RWPE2 (cell line): ENCODE results near the gene LIME1.

ENCODE experiments used
- ATAC-seq: fragments of 200-7000 bp; cut with Tn5 transposase; 3 replicates; pipeline ENCODE4 v1.9.1; 2021; ENCODE audit warnings: low read depth
- DNase-seq: peaks from one replicate; pipeline ENCODE4 v3.0.0-alpha.2; 2020; ENCODE audit warnings: low spot score
- H3K27ac ChIP-seq: fragments of 450-650 bp; 2 replicates; pipeline ENCODE4 v1.5.1; 2017; ENCODE audit warnings: mild to moderate bottlenecking; ENCODE audit not compliant: poor library complexity, severe bottlenecking
- H3K27me3 ChIP-seq: fragments of 250-450 bp; sonication (Bioruptor Pico); 2 replicates; pipeline ENCODE4 v1.5.1; 2021; ENCODE audit warnings: mild to moderate bottlenecking, moderate library complexity; ENCODE audit not compliant: insufficient read depth, poor library complexity, severe bottlenecking
- H3K36me3 ChIP-seq: fragments of 250-450 bp; sonication (Bioruptor Pico); 2 replicates; pipeline ENCODE4 v1.5.1; 2020; ENCODE audit warnings: low read depth, mild to moderate bottlenecking, moderate library complexity
- H3K4me1 ChIP-seq: fragments of 250-450 bp; sonication (Bioruptor Pico); 2 replicates; pipeline ENCODE4 v1.5.1; 2021; ENCODE audit warnings: mild to moderate bottlenecking, moderate library complexity; ENCODE audit not compliant: insufficient read depth, poor library complexity, severe bottlenecking
- H3K4me3 ChIP-seq: fragments of 250-450 bp; sonication (Bioruptor Pico); 2 replicates; pipeline ENCODE4 v1.5.1; 2021; ENCODE audit warnings: mild to moderate bottlenecking, moderate library complexity; ENCODE audit not compliant: severe bottlenecking
- H3K9me3 ChIP-seq: fragments of 250-450 bp; sonication (Bioruptor Pico); 2 replicates; pipeline ENCODE4 v1.5.1; 2021; ENCODE audit warnings: mild to moderate bottlenecking, moderate library complexity; ENCODE audit not compliant: severe bottlenecking
- TF ChIP-seq, protein P1 (sequence below): fragments of 450-650 bp; IDR thresholded peaks from one replicate; pipeline ENCODE4 v1.5.1; 2017; ENCODE audit warnings: mild to moderate bottlenecking, moderate library complexity; ENCODE audit not compliant: poor library complexity, severe bottlenecking

Gene LIME1

DNA sequence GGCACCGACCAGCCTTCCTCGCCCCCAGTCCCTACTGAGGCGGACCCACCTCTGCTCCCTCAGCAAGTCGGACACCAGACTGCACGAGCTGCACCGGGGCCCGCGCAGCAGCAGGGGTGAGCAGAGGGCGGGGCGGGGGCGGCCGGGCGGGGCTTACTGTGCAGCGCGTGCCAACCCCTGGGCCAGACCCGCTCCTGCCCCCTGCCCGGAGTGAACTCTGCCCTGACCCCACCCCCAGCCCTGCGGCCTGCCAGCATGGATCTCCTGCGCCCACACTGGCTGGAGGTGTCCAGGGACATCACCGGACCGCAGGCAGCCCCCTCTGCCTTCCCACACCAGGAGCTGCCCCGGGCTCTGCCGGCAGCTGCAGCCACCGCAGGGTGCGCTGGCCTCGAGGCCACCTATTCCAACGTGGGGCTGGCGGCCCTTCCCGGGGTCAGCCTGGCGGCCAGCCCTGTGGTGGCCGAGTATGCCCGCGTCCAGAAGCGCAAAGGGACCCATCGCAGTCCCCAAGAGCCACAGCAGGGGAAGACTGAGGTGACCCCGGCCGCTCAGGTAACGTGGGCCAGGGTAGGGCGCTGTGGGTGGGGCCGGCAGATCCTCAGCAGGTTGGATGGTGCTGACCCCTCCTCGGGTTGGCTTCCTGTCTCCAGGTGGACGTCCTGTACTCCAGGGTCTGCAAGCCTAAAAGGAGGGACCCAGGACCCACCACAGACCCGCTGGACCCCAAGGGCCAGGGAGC, 1.7 kb downstream of the LIME1 start:
- ATAC-seq, result no peak
- Histone ChIP-seq H3K27me3 (no peaks in the 10 kb centered on the region), H3K36me3 (peaks cover 41% of the 10 kb centered on the region), H3K27ac (no peak overlapping the region), H3K9me3 (no peaks in the 10 kb centered on the region), H3K4me3 (no peak overlapping the region), H3K4me1 (peaks cover 4% of the 10 kb centered on the region)
- TF ChIP-seq, protein P1, sequence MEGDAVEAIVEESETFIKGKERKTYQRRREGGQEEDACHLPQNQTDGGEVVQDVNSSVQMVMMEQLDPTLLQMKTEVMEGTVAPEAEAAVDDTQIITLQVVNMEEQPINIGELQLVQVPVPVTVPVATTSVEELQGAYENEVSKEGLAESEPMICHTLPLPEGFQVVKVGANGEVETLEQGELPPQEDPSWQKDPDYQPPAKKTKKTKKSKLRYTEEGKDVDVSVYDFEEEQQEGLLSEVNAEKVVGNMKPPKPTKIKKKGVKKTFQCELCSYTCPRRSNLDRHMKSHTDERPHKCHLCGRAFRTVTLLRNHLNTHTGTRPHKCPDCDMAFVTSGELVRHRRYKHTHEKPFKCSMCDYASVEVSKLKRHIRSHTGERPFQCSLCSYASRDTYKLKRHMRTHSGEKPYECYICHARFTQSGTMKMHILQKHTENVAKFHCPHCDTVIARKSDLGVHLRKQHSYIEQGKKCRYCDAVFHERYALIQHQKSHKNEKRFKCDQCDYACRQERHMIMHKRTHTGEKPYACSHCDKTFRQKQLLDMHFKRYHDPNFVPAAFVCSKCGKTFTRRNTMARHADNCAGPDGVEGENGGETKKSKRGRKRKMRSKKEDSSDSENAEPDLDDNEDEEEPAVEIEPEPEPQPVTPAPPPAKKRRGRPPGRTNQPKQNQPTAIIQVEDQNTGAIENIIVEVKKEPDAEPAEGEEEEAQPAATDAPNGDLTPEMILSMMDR, result no peak
- DNase-seq, result peak; percentile 89

DNA sequence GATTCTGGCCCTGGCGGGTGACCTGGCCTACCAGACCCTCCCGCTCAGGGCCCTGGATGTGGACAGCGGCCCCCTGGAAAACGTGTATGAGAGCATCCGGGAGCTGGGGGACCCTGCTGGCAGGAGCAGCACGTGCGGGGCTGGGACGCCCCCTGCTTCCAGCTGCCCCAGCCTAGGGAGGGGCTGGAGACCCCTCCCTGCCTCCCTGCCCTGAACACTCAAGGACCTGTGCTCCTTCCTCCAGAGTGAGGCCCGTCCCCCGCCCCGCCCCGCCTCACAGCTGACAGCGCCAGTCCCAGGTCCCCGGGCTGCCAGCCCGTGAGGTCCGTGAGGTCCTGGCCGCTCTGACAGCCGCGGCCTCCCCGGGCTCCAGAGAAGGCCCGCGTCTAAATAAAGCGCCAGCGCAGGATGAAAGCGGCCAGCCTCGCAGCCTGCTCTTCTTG, 2.2 kb downstream of the LIME1 start:
- H3K4me1 ChIP-seq, result peaks cover 4% of the 10 kb centered on the region
- H3K27ac ChIP-seq, result peak overlapping the region; percentile 96

DNA sequence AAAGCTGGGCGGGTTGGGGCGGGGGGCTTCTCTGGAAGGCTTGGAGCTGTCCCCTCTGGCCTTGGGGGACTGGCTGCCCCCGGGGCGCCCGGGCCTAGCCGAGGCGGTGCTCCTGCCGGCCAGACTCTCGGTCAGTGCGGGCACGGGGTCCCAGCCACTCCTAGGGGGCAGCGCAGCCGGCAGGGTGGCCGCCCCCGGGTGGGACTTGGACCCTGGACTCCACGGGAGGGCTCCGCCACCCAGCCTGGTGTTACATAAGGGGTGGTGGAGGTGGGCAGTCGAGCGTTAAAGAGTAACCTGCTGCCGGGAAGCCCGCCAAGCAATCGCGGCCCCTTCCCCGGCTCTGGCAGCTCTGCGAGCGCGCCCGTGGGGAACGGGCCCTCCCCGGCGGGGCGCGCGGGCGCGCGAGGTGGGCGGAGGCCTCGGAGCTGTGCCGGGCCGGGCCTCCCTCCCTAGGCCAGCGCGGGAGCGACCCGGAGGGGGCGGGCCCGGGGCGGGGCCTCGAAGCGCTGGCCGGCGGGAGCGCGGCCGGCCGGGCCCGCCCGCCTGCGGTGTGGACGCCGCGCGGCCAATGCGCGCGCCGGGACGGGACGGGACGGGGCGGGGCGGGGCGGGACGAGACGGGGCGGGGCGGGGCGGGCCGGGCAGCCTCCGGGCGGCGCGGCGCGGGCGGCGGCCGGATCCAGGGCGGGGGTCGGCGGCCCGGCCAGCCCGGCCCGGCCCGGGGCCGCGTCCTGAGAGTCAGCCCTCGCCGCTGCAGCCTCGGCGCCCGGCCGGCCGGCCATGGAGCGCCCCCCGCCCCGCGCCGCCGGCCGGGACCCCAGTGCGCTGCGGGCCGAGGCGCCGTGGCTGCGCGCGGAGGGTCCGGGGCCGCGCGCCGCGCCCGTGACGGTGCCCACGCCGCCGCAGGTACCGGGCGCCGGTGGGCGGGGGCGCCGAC, 2.9 kb downstream of the LIME1 start, which contains the start of gene SLC2A4RG:
Gene SLC2A4RG (plus strand): TSS at position 647 of the 940 bp plus-strand sequence. CDS start 137 bp downstream, at position 784.
- peaks cover 4% of the 10 kb centered on the region for H3K4me1 ChIP-seq
- H3K36me3 ChIP-seq, result peaks cover 43% of the 10 kb centered on the region
- H3K4me3 ChIP-seq, result peak within 1 kb of the TSS; percentile 79
- TF ChIP-seq, protein P1, result no peak
- H3K27ac ChIP-seq, result peak within 1 kb of the TSS; percentile 96
- DNase-seq (peak; percentile 89), ATAC-seq (peak; percentile 56)
- no peaks in the 10 kb centered on the region for H3K27me3 ChIP-seq
- no peaks in the 10 kb centered on the region for H3K9me3 ChIP-seq

More for the DNA sequence above, 2.2 kb downstream of the LIME1 start:
- no peak for ATAC-seq
- TF ChIP-seq, protein P1, result no peak
- H3K4me3 ChIP-seq, result no peak overlapping the region
- no peaks in the 10 kb centered on the region for H3K27me3 ChIP-seq
- H3K9me3 ChIP-seq, result no peaks in the 10 kb centered on the region
- DNase-seq, result no peak
- H3K36me3 ChIP-seq, result peaks cover 42% of the 10 kb centered on the region

DNA sequence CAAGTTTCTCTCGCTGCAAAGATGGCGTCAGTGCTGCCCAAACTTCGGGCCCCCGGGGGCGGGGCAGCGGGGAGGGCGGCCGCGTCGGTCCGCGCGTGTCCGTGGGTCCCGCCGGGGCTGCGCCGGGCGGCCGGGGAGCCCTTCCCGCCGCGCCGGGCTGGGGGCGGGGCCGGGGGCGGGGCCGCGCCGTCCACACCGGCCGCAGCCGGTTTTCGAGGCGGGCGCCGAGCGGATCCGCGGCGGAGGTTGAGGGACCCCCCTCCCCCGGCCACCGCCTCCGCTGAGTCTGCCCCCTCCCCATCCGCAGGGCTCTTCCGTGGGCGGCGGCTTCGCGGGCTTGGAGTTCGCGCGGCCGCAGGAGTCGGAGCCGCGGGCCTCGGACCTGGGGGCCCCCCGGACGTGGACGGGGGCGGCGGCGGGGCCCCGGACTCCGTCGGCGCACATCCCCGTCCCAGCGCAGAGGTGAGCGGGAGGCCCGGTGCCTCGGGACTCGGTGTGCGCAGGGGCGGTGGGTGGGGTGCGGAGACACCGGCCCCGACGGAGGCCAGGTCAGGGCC, 3.7 kb downstream of the LIME1 start:
- ATAC-seq (peak; percentile 1), DNase-seq (peak; percentile 86)
- H3K9me3 ChIP-seq, result no peaks in the 10 kb centered on the region
- no peaks in the 10 kb centered on the region for H3K27me3 ChIP-seq
- H3K36me3 ChIP-seq, result peaks cover 41% of the 10 kb centered on the region
- peaks cover 4% of the 10 kb centered on the region for H3K4me1 ChIP-seq
- TF ChIP-seq, protein P1, result no peak
- peak overlapping the region; percentile 79 for H3K4me3 ChIP-seq
- H3K27ac ChIP-seq, result peak overlapping the region; percentile 96
